HG02870 (cell line): ENCODE measurements around the gene LAGE3.
"Not testable (repeated sequence)": the region's sequence is repeated elsewhere in the genome, so short reads cannot be mapped to it uniquely, and the experiment has no call there.

Experiments used
- ATAC-seq: cut with Tn5 transposase; IDR thresholded peaks from one replicate; pipeline ENCODE4 v1.9.1; 2021; ENCODE audit warnings: mild to moderate bottlenecking, moderate library complexity; ENCODE audit not compliant: unreplicated experiment

Gene LAGE3

DNA sequence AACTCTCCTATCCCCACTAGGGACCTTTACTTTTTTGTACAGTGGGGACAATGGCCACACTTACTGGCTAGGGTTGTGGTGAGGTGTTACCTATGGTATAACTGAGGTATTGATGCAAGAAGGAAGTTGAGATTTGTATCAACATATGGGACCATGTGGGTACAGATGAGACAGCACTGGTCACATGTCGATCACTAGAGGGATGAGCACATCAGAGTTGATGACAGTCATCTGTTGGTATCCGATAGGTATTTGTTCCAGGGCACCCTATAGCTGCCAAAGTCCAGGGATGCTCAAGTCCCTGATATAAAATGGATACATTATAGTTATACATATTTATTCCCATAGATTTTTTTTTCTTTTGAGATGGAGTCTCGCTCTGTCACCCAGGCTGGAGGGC is 23.9 kb upstream of the LAGE3 start:
- no peak for ATAC-seq

DNA sequence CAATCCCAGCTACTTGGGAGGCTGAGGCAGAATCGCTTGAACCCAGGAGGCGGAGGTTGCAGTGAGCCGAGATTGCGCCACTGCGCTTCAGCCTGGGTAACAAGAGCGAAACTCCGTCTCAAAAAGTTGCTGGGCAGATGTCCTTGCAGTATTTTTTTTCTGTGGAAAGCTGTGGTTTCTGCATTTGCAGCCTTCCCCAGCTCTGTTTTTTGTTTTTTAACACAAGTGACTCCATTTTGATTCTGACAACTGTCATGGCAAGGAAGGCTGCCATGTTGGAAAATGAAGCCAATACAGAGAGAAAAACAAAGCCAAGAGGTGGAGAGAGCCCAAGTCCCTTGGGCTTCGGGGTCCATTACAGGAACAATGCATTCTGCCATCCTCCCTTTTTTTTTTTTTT is 23.0 kb upstream of the LAGE3 start:
- ATAC-seq, result no peak

DNA sequence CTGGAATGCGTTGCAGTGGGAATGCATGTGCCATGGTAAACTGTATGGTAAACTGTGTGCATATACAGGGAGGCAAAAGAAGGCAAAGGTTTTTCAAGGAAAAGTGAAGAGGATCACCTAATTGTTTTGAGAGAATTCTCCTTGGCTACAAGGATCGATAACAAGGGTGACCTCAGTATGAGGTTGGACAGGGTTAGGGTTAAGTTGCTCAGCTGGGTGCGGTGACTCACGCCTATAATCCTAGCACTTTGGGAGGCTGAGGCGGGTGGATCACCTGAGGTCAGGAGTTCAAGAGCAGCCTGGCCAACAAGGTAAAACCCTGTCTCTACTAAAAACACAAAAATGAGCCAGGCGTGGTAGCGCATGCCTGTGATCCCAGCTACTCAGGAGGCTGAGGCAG is 22.3 kb upstream of the LAGE3 start:
- ATAC-seq, result not testable (repeated sequence)

DNA sequence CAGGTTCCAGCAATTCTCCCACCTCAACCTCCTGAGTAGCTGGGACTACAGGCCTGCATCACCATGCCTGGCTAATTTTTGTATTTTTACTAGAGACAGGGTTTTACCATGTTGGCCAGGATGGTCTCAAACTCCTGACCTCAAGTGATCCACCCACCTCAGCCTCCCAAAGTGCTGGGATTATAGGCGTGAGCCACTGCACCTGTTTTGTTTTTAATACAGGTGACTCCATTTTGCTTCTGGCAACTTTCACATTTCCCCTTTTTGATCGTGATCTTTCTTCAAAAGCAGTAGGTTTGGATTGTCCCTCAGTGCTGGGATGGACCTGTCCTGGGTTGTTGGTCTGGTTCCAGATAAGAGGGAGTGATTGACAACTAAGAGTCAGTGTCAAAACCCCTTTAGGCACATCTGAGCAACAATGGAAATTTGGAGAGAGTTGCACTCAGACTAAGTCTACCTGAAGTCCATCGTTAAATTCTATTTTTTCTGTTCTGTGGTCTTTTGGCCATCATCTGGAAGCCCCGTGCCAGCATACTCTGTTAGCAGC is 17.6 kb upstream of the LAGE3 start:
- not testable (repeated sequence) for ATAC-seq

DNA sequence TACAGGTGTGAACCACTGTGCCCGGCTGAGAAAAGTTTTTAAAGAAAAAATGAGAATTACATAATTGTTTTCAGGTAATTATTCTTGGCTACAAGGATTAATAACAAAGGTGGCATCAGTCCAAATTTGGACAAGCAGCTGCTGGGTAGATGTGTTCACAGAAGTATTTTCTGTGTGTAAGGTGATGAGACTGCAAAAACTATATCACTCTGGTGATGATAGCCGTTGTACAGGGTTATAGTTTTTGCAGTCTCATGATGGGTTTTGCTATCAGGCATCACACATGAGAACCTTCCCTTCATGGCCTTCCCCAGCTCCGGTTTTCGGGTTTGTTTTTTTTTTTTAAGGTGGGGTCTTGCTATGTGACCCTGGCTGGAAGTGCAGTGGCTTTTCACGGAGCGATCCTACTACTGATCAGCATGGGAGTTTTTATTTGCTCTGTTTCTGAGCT is 16.4 kb upstream of the LAGE3 start:
- no peak for ATAC-seq

DNA sequence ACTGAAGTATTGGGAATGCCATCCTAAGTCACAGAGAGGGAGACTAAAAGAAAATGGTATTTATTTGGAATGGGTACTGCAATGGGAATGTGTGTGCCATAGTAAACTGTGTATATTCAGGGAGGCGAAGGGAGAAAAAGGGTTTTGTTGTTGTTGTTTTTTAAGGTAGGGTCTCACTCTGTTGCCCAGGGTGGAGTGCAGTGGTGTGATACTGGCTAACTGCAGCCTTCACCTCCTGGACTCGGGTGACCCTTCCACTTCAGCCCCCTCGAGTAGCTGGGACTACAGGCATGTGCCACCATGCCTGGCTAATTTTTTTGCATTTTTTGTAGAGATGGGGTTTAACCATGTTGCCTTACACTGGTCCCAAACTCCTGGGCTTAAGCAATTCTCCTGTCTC is 15.6 kb upstream of the LAGE3 start:
- no peak for ATAC-seq

DNA sequence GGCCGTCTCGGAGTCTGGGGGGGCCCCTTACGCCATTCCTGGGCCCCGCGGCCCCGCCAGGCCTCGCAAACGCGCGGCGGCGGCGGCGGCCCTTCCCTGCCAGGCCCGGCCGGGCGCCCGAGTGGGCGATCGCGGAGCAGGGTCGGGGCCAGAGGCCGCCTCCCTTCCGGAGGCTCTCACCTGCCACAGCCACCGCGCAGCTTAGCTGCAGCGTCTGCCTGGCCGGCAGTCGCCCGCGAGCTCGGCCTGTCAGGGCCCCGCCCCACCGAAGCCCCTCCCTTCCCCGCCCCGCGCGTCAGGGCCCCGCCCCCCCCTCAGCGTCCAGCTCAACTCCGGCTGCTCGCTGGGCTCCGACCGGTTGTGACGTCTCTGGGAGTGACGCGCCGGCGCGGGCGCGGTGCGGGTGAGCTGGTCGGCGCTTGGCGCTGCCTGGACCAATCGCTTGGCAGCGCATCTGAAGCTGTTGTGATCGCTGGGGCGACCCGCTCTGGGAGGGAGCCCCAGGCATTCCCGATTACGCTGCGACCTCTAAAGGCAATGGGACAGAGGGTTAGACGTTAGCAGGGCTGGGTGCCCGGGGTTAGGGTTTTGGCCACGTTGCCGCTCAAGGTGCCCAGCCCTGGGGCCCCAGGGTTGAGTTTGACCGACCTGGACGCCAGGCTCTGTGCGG is 11.5 kb upstream of the LAGE3 start, which contains the start of gene SLC10A3:
Gene SLC10A3, minus strand, starts transcription at position 216 of the 670 bp plus-strand sequence. CDS start 1,689 bp downstream, outside the sequence.
- peak; percentile 67 for ATAC-seq

DNA sequence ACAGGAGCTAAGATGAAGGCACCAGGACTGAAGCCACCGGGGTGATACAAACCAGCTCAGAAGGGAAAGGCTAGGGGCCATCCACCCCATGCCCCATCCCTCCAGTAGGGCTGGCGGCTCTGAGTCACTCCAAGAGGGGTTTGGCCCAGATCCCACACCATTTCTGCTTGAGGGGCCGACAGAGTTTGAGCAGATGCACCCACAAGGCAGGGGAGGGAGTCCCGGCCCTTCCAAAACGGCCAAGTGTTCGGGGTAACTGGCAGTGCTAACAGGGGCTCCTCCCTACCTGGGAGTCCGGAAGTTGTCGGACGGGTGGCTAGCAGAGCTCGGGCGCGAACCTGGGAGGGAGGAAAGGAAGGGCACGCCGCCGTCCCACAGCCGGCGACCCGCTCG is 10.9 kb upstream of the LAGE3 start:
- no peak for ATAC-seq

DNA sequence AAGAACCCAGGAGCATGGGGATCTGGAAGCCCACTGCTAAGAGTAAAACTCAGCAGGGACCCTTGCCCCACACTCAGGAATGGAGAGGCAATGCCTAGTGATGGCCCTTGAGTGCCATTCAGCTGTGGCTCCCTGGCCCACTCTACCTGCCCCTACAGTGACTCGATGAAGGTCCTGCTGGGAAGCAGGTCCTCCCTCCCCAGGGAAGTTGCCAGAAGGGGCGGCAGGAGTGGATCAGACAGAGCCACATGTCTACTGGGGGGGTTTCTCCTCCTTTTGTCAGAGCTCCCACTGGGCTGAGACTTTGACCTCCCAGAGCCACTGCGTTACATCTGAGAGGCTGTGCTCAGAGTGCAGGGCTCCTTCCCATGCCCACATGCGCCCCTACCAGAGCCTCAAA is 10.1 kb upstream of the LAGE3 start:
- no peak for ATAC-seq

DNA sequence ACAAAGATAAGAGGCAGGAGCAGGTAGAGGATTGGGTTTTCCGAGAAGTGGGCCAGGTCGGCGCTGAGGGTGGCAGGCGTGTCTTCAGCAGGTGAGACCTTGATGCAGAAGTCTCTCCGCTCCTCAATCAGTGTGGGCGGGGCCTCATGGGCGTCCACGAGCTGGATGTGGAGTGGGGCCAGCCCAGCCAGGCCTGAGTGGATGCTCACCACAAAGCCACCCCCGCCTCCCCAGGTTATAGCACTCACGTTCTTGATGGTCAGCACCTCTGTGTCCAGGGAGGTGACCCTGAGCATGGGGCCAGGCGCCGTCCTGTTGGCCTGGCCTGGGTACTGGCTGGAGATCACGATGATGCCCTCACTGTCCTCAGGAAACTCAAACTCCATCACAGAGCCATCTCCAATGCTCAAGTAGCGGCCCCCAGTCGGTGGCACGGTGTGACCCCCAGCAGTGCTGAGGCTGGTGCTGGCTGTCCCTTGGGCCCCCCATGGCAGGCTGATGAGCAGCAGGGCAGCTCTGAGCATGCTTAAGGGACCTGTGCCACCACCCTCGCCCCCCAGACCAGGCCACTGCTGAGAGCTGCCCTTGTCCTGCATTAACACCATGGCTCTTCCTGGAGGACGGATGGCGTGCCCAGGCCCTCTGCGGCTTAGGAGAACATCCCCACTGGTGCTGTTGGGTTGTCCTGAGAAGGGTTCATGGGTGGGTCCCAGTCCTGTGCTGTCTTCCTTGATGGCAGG is 9.4 kb upstream of the LAGE3 start:
- no peak for ATAC-seq

DNA sequence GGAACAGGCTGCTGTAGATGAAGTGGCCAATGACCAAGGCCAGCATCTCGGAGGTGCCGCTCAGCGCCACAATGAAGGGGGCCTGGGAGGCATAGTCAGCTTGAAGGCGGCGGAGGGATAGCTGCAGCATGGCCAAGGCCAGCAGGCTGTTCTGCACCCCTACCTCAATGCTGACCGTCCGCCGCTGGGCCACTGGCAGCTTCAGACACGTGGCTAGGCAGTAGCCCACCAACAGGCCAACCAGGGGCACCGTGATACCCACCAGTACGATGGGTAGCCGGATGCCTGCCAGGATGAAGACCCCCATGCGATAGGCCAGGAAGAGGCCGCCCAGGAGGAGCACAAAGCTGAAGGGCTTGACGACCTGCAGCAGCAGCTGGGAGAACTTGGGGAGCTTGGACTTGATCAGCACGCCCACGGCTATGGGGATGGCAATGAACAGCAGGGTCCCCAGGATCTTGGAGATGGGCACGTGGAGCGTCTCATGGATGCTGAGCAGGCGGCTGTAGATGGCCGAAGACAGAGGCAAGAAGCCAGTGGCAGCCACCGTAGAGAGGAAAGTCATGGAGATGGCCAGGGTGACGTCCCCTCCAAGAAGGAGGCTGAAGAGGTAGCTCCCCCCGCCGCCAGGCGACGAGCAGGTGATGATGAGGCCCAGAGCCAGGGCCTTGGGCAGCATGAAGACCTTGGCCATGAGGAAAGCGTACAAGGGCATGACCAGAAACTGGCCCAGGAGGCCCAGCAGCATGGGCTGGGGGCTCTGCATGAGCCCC is 8.6 kb upstream of the LAGE3 start:
- no peak for ATAC-seq

DNA sequence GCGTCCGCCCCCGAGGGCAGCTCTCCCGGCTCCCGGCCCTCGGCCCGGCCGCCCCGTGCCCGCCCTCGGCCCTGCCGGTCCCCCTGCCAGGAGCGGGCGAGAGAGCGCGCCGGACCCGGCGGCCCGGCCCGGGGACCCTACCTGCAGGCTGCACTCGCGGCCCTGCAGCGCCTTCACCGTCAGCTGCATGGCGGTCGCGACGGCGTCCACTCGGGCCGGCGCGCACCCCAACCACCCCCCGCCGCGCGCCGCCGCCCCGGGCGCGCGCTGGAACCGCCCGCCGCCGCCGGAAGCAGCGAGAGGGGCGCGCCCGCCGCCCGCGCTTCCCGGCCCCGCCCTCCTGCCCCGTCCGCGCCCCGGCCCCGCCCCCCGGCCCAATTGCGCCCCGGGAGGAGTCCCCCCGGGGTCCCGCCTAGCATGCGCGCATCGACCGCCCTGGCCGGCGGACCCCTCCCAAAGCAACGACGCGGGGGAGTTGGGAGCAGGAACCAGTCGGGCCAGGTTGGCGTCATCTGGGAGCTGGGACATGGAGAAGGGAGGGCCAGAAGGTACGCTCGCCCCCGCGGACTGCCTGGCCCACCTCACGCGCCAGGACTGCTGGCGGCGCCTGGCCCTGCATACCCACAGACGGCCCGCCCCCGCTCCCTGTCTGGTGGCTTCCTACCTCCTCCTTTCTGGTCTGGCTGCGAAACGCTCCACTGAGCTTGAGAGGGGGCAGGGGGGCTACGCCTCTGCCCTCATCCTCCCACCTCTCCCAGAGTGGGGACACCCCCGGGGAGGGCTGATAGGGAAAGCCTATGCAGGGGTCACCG is 7.5 kb upstream of the LAGE3 start, which contains the start of gene UBL4A:
Gene UBL4A, minus strand, starts transcription at position 220 of the 812 bp plus-strand sequence. Its CDS starts 31 bp downstream, at position 189.
- ATAC-seq, result no peak

DNA sequence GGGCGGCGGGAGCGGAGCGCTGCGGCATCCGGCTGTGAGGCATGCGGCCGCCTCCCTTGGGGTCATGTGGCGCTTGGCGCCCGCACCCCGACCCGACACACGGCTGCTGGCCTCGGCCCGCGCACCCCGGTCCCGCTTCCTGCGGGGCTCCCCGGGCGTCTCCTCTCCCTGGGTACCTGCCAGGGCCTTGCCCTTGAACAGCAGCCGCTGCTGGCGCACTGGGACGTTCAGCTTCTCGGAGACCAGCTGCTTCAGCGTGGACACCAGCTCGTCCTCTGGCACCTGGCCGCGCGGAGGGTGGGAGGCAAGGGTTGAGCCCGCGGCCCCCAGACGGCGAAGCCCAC is 6.9 kb upstream of the LAGE3 start:
- ATAC-seq, result no peak

DNA sequence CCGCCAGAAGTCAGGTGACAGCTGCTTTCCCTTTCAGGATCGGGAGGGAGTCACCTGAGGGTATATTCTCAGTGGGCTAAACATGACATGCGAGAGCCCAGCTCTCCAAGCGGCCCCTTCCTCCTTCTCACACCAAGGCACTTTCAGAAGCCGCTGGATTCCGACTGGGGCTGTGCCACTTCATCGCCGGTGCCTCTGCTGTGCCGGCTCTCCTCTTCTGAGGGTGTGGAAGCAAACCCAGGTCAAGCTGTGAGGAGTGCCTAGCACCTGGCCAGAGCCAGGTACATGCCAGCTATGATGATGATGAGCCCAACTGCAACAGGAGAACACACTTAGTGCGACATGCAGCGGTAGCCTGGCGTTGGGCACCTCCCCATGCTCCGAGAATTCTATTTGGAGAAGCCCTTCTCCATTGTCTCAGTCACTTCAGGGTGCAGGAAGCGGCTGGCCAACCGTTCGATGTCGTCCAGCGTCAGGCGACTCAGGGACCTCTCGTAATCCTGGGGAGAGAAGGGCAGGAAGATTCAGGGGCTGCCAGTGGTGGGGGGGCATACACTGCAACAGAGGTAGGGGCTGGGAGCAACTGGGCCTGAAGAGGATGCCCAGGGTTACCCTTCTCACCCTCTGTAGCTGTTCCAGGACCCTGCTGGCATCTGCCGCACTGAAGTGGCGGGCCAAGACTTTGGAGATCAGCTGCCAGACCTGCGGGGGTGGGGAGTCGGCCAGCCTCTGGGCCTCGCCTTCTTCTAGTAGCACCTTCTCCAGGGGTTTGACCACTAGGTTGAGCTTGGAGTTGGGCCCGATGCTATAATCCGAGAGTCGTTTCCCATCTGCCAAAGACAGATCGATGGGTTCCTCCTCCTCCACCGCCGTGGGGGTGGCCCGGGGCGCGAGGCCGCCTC is 6.3 kb upstream of the LAGE3 start:
- ATAC-seq, result no peak

DNA sequence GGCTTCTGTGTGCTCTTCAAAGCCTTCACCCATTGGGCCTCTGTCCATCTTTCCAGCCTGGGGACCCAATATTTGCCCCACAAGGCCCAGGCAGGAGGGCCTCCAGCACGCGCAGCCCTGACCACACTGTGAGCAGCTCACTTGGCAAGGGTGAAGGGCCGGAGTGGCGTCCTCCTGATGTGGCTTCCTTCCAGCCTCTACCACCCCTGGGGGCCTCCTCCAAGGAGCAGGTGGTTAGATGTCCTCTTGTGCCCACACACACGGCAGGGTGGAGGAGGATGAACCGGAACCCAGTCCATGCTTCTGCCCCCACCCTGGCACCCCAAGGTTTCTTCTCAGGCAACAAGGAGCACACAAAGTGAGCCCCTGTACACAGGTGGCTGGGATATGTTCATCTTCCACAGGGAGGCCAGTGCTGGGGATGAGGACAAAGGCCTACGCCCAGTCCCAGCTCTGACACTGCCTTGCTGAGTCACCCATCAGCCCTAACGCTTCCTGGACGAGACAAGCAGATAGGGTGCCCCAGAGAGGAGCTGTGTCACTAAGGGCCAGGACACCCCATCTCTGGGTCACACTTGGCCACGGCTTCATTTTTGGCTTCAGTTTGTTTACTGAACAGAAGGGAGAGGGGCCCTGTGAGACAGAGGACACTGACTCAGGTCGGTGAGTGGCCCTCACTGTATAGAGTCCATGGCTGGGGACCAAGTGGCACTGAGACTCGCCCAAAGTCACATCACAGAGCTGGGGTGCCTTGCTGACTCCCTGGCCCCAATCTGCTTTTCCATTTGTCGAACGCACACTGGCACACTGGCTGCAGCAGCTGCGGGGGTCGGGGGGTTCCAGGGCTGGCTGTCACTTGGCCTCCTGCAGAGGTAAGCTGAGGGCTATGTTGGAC is 5.4 kb upstream of the LAGE3 start:
- ATAC-seq, result no peak

DNA sequence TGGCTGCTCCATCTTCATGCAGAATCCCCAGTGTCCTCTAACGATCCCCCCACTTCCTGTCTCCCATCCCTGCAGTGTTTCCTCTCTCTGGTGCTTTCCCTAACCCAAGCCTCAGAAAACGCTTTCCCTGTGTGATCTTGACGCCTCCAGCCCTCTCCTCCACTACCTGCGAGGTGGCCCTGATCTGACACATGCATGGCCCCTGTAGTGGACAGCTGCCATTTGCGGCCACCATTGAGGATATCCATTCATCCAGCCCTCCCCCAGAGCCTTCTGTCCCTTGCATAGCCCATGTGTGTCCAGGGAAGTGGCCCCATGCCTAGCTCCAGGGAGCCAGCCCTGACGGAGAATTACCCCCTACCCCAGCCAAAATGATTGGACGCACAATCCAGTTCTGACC is 4.2 kb upstream of the LAGE3 start:
- ATAC-seq, result no peak

DNA sequence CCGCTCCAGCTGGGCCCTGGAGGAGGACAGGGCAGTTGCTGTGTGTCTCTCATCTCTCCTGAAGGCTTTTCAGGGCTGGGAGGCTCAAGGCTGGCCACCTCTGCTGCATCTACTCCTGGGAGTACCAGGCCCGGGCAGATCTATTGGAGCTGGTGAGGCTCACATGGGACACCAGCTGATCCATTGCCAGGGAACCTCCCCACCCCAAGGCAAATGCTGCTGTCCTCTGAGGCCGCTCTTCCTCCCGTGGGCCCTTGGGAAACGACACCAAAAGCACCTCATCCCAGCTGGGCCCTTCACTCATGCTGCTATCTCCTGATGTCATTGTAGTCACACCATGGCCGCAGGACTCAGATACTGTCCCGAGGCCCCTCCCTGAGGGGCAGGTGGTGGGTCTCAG is 3.7 kb upstream of the LAGE3 start:
- ATAC-seq, result no peak

DNA sequence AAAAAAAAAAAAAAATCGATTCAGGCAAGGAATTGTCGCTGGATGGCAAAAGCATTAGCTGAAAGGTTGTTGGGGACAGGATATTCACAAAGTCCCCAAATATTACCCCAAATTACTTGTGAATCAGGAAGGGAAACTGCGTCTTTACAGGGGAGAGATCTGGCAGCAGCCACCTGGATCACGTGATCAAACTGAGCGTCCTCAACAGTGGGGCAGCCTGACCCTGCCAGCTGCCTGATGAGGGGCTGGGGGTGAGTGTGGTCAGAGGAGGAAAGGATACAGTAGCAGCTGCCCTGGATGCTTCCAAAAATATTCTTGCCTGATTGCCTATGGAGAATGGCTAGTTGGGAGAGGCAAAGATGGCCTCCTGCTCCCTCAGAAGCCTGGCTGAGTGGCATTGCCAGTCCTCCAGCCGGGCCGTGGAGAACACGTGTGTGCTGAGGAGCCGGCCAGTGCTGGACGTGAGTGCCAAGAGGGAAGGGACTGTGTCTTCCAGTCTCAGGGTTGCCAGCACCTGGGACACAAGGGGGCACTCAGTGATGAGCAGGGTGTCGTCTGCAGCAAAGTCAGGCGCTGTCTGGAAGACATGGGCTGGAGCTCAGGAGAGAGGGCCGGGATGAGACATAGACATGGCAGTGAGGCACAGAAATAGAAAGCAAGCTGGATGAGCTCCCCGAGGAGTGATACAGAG is 3.0 kb upstream of the LAGE3 start:
- no peak for ATAC-seq
